T-helper 17 cell (primary cell): ENCODE data around the gene PSMD11. TPM values are rescaled to one million over a fixed set of nuclear protein-coding genes. Genes with fewer than 3 reads are reported as not detected.
"Not testable (repeated sequence)": the region's sequence is repeated elsewhere in the genome, so short reads cannot be mapped to it uniquely, and the experiment has no call there.

Experiments
- ATAC-seq: fragments of 150-1000 bp; cut with Tn5 transposase; 2 replicates; pipeline ENCODE4 v1.10.0; 2021; ENCODE audit warnings: mild to moderate bottlenecking, moderate library complexity
- DNase-seq, 3 donors: peaks; one replicate each; pipeline versions ENCODE4 v3.0.0 to v3.0.0-alpha.2; 2020 to 2021
- H3K9me3 ChIP-seq: one replicate; pipeline ENCODE4 v1.7.0; 2013; ENCODE audit warnings: low read length, mild to moderate bottlenecking; ENCODE audit not compliant: control insufficient read depth, poor library complexity, severe bottlenecking
- H3K27ac Mint-ChIP-seq: one replicate; pipeline ENCODE4 v1.8.0; 2022; ENCODE audit warnings: mild to moderate bottlenecking, moderate library complexity, mixed read lengths
- H3K27me3 Mint-ChIP-seq: one replicate; pipeline ENCODE4 v1.8.0; 2022; ENCODE audit warnings: mixed read lengths
- H3K36me3 Mint-ChIP-seq: one replicate; pipeline ENCODE4 v1.8.0; 2022; ENCODE audit warnings: low read depth, mixed read lengths
- H3K4me1 Mint-ChIP-seq: one replicate; pipeline ENCODE4 v1.8.0; 2022; ENCODE audit warnings: mild to moderate bottlenecking, mixed read lengths
- H3K4me3 Mint-ChIP-seq: one replicate; pipeline ENCODE4 v1.8.0; 2022; ENCODE audit warnings: mild to moderate bottlenecking, moderate library complexity, mixed read lengths
- total RNA-seq, 4 donors: library from RNA in 2 of 4; stranded (reverse) in 2 of 4; gene quantifications; one replicate each; pipeline ENCODE4 v1.2.3 and lab custom pipeline; 2022 to 2026

PSMD11 gene
- total RNA-seq, 2 donors from 2014 or later, result 66.1 to 81.7 TPM

DNA sequence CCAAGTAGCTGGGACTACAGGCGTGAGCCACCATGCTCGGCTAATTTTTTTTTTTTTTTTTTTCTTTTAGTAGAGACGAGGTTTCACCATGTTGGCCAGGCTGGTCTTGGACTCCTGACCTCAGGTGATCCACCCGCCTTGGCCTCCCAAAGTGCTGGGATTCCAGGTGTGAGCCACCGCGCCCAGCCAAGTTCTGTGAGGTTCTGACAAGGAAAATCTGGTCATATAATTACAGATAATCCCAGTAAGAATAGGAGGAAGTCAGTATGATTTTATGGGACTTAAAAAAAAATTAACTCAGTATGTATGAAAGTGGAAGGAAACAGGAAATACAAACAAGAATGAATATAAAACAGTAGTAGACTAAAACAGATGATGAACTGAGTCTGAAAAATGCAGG lies 6.1 kb downstream of the PSMD11 start:
- not testable (repeated sequence) for DNase-seq, H3K36me3 Mint-ChIP-seq, H3K4me3 Mint-ChIP-seq, H3K9me3 ChIP-seq, H3K27me3 Mint-ChIP-seq, ATAC-seq
- peak overlapping the region; percentile 54 for H3K27ac Mint-ChIP-seq
- H3K4me1 Mint-ChIP-seq, result peaks cover 29% of the 10 kb centered on the region

DNA sequence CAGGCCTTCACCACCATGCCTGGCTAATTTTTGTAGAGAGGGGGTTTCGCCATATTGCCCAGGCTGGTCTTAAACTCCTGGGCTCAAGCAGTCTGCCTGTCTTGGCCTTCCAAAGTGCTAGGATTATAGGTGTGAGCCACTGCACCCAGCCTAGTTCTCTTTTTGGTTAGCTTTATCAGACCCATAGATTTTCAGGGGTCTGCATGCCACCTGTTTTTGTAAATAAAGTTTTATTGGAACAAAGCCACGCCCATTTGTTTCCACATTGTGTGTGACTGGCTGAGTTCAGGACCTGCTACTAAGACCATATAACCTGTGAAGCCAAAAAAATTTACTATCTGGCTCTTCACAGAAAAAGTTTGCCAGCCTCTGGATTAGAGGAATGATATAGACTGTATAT lies 7.6 kb downstream of the PSMD11 start:
- Mint-ChIP-seq H3K27ac (peak overlapping the region; percentile 63), H3K36me3 (peaks cover 7% of the 10 kb centered on the region)

DNA sequence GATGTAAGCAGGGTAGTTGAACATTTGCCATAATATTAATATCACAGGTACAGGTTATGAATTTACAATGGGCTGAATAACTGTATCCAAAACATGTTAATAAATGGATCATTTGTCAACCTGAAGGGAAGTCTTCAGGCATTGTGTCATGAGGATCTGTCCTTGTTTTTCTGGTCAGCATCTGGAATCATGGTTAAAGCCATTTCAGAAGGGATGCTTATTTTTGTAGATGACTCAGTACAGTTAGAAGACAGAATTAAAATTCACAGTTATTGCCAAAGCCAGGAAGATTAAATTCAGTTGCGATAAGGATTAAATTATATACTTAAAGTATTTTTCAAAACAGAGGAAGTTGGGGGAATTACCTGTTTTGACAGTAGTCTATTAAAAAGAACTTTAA lies 8.0 kb downstream of the PSMD11 start:
- Mint-ChIP-seq H3K27me3 (no peaks in the 10 kb centered on the region), H3K4me3 (no peak overlapping the region), H3K4me1 (peaks cover 12% of the 10 kb centered on the region), H3K36me3 (peaks cover 7% of the 10 kb centered on the region), H3K27ac (peak overlapping the region; percentile 63)
- ATAC-seq (no peak), DNase-seq (no peak)
- H3K9me3 ChIP-seq, result no peaks in the 10 kb centered on the region

More for the DNA sequence above, 7.6 kb downstream of the PSMD11 start:
- H3K4me1 Mint-ChIP-seq, result peaks cover 15% of the 10 kb centered on the region
- no peaks in the 10 kb centered on the region for H3K9me3 ChIP-seq
- H3K4me3 Mint-ChIP-seq, result no peak overlapping the region
- ATAC-seq (no peak), DNase-seq (no peak)
- H3K27me3 Mint-ChIP-seq, result no peaks in the 10 kb centered on the region

DNA sequence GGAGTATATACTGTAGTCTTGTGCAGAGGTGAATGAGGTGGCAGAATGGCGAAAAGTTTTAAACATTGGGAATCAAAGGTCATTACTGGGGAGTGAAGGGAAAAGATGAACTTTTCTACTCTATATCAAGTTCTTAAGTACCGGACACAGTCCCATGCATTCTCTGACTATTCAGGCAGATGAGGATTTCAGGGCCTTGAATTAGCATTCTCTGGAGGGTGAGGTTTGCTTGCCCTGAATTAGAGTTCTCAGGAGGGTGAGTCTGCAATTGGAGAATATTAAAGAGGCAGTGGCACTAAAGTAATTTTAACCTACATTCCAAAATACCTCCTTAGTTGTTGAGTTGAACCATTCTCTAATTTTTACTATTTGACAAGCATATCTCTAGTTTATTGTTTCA lies 9.1 kb downstream of the PSMD11 start:
- H3K27me3 Mint-ChIP-seq, result no peaks in the 10 kb centered on the region
- H3K36me3 Mint-ChIP-seq, result peaks cover 11% of the 10 kb centered on the region
- no peak overlapping the region for H3K4me3 Mint-ChIP-seq
- no peak for DNase-seq
- H3K27ac Mint-ChIP-seq, result peak overlapping the region; percentile 63
- peaks cover 22% of the 10 kb centered on the region for H3K4me1 Mint-ChIP-seq
- no peak for ATAC-seq
- H3K9me3 ChIP-seq, result no peaks in the 10 kb centered on the region

DNA sequence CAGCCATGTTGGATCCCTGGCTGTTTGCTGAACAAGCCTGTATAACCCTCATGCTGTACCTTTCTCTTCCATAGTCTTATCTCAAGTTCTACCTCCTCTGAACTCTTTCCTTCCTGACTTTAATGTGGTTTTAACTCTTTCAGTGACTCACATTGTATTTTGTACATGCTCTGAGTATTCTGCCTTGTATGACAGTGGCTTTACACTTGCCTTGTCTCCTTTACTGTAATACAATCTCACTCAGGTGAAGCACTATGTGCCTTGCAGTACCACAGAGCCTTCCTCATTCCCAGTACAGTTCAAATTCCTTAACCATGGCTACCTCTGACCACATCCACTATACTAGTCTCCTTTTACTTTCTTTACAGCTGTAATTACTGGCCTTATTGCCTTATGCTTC lies 14.1 kb downstream of the PSMD11 start:
- peak overlapping the region; percentile 87 for H3K27ac Mint-ChIP-seq
- peak overlapping the region; percentile 31 for H3K4me3 Mint-ChIP-seq
- no peaks in the 10 kb centered on the region for H3K27me3 Mint-ChIP-seq
- DNase-seq (no peak), ATAC-seq (no peak)
- peaks cover 17% of the 10 kb centered on the region for H3K36me3 Mint-ChIP-seq
- peaks cover 27% of the 10 kb centered on the region for H3K4me1 Mint-ChIP-seq
- H3K9me3 ChIP-seq, result no peaks in the 10 kb centered on the region

DNA sequence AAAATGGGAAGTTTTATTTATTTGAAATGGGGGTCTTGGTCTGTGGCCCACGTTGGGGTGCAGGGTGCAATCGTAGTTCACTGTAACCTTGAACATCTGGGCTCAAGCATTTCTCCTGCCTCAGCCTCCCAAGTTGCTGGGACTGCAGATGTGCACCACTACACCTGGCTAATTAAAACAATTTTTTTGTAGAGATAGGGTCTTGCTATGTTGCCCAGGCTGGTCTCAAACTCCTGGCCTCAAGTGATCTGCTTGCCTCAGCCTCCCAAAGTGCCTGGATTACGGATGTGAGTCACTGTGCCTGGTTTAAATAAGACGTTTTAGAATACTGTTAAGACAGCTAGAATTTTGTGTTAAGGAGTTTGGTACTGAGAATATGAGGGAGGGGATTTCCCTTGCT lies 15.7 kb downstream of the PSMD11 start:
- Mint-ChIP-seq H3K27me3 (no peaks in the 10 kb centered on the region), H3K4me3 (no peak overlapping the region), H3K4me1 (peaks cover 24% of the 10 kb centered on the region), H3K36me3 (peaks cover 14% of the 10 kb centered on the region), H3K27ac (peak overlapping the region; percentile 66)
- DNase-seq, result no peak
- ATAC-seq, result no peak
- no peaks in the 10 kb centered on the region for H3K9me3 ChIP-seq

DNA sequence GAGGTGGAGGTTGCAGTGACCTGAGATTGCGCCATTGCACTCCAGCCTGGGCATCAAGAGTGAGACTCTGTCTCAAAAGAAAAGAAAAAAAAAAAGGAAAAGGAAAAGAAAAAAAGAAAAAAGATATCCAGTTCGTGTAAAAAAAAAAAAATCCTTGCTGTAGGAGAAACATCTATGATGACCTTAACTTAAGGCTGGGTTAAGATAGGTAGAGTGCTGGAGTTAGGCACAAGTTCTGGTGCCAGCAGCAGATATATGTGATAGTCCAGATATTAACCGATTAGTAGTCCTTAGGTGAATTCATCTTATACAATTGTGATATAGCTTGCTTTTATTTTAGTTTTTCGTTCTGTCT lies 17.2 kb downstream of the PSMD11 start:
- no peak for DNase-seq
- H3K9me3 ChIP-seq, result no peaks in the 10 kb centered on the region
- Mint-ChIP-seq H3K4me1 (peaks cover 24% of the 10 kb centered on the region), H3K4me3 (no peak overlapping the region), H3K27me3 (no peaks in the 10 kb centered on the region), H3K36me3 (peaks cover 12% of the 10 kb centered on the region), H3K27ac (peak overlapping the region; percentile 53)
- ATAC-seq, result peak; percentile 33

DNA sequence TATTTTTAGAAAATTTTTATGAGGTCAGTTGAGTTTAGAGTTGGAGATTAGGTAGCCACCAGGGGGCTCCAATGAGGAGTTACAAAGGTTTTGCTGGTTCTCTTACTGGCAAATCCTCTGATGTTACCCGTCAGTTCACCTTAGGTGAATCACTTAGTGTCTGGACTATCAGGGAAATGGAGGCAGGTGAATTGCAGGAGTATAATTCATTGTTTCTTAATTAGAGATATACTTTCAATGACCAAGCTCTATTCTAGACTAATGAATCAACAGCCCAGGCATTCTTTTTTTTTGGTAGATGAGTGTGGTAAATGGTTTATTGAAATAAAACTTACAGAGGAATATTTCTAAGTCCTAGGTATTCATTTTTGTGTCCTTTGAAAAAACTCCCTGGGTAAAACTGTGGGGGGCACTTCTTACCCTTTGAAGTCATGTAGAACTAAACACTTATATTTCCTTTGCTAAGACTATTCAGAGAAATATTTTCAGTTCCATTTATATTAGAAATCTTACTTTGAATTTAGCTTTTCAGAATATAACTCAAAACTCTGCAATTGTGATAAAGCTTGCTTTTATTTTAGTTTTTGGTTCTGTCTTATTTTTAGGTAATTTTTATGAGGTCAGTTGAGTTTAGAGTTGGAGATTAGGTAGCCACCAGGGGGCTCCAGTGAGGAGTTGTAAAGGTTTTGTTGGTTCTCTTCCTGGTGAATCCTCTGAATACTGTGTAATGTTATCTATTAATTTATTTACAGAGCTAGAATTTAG lies 17.7 kb downstream of the PSMD11 start:
- Mint-ChIP-seq H3K27me3 (no peaks in the 10 kb centered on the region), H3K4me3 (no peak overlapping the region), H3K4me1 (peaks cover 24% of the 10 kb centered on the region), H3K36me3 (peaks cover 12% of the 10 kb centered on the region), H3K27ac (peak overlapping the region; percentile 53)
- DNase-seq (peak; percentile 39 to 60 (median 41)), ATAC-seq (peak; percentile 87)
- no peaks in the 10 kb centered on the region for H3K9me3 ChIP-seq

DNA sequence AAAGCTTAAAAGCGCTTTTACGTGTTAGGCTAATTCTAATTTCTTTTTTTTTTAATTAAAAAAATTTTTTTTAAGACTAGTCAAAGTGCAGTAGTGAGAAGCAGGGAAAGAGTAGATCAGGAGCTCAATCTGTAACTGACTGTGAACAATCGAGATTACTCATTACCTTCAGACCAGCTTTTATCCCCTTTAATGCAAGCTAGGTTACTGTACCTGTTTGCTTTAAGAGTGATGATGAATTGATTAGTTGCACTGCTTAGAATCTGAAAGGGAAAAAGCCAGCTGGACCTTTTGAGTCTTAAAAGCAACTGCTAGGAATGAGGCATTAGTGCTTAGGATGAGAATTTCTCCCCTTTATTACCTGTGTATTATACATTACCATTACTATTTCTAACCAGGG lies 19.0 kb downstream of the PSMD11 start:
- H3K27me3 Mint-ChIP-seq, result no peaks in the 10 kb centered on the region
- DNase-seq (no peak), ATAC-seq (no peak)
- peaks cover 21% of the 10 kb centered on the region for H3K4me1 Mint-ChIP-seq
- H3K27ac Mint-ChIP-seq, result no peak overlapping the region
- no peak overlapping the region for H3K4me3 Mint-ChIP-seq
- peaks cover 12% of the 10 kb centered on the region for H3K36me3 Mint-ChIP-seq
- no peaks in the 10 kb centered on the region for H3K9me3 ChIP-seq

DNA sequence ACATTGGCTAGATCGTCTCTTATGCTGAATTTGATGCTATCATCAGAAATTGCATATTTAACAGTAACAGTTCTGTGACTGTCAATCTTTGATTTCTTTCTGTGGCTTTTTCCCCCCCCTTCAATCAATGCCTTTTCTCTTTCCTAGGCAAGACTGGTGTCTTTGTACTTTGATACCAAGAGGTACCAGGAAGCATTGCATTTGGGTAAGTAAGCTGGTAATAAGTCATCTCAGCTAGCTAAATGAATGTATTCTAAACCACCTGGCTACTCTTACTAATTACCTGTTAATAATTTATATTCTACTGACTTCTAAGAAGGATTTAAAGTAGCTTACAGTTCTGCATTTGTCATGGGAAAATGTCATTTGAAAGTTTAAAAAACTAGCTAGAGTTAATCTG lies 20.1 kb downstream of the PSMD11 start:
- peaks cover 19% of the 10 kb centered on the region for H3K4me1 Mint-ChIP-seq
- H3K36me3 Mint-ChIP-seq, result peaks cover 6% of the 10 kb centered on the region
- ATAC-seq (no peak), DNase-seq (no peak)
- H3K27me3 Mint-ChIP-seq, result no peaks in the 10 kb centered on the region
- no peak overlapping the region for H3K27ac Mint-ChIP-seq
- H3K4me3 Mint-ChIP-seq, result no peak overlapping the region
- no peaks in the 10 kb centered on the region for H3K9me3 ChIP-seq

DNA sequence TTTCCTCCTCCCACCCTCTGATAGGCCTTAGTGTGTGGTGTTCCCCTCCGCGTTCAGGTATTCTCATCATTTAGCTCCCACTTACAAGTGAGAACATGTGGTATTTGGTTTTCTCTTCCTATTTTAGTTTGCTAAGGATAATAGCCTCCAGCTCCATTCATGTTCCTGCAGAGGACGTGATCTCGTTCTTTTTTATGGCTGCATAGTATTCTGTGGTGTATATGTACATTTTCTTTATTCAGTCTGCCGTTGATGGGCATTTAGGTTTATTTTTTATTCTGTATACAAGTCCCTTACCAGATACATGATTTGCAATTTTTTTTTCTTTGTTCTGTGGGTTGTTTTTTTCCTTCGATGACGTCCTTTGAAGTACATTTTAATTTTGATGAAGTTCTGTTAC lies 23.6 kb downstream of the PSMD11 start:
- no peak for ATAC-seq
- H3K4me3 Mint-ChIP-seq, result no peak overlapping the region
- peak overlapping the region; percentile 53 for H3K27ac Mint-ChIP-seq

DNA sequence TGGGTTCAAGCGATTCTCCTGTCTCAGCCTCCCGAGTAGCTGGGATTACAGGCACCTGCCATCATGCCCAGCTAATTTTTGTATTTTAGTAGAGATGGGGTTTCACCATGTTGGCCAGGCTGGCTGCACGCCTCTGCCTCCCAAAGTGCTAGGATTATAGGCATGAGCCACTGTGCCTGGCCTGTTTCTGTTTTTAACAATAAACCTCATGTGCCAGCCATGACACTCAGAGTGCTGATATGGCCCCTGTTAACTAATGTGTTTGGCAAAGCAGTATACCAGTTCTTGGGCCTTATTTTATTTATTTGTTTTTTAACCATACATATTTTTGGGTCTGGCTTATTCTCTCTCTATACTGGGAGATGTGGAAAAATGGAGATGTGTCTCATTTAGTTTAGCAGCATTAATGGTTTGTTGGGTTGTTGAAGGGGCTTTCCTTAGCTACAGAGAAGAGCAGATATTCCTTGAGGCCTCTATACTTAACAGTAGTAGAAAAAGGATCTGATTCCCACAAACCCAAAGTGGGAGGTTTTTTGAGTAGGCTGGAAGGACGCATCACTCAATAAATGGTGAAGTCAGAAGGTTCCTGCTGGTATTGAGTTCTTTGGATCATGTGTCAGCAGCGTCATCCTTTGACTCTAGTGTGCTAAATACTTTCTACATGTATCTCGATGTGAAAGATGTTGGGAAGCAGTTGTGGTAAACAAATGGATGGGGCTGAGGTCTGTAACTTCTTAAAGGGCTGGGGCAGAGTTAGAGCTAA lies 26.3 kb downstream of the PSMD11 start:
- Mint-ChIP-seq H3K27me3 (no peaks in the 10 kb centered on the region), H3K4me1 (peaks cover 17% of the 10 kb centered on the region), H3K36me3 (peaks cover 7% of the 10 kb centered on the region), H3K4me3 (no peak overlapping the region), H3K27ac (no peak overlapping the region)
- H3K9me3 ChIP-seq, result no peaks in the 10 kb centered on the region
- ATAC-seq, result no peak
- no peak for DNase-seq

More for the DNA sequence above, 23.6 kb downstream of the PSMD11 start:
- Mint-ChIP-seq H3K36me3 (peaks cover 6% of the 10 kb centered on the region), H3K27me3 (no peaks in the 10 kb centered on the region), H3K4me1 (peaks cover 14% of the 10 kb centered on the region)
- H3K9me3 ChIP-seq, result no peaks in the 10 kb centered on the region
- no peak for DNase-seq

DNA sequence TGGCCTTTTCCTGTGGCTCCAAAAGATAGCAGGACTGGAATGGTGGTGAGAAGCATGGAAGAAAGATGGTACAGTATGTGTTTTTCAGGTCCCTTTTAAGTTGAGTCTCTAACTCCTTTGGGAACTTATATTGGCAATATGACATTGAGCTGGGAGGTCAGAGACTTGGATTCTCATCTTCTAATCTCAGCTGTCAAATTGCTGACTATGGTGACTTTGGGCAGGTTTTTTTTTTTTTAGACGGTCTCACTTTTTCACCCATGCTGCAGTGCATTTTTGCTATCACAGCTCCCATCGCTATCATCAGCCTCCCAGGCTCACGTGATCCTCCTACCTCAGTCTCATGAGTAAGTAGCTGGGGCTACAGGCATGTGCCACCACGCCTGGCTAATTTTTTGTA lies 27.3 kb downstream of the PSMD11 start:
- Mint-ChIP-seq H3K4me3 (no peak overlapping the region), H3K27ac (no peak overlapping the region), H3K36me3 (peaks cover 7% of the 10 kb centered on the region), H3K4me1 (peaks cover 15% of the 10 kb centered on the region), H3K27me3 (no peaks in the 10 kb centered on the region)
- no peaks in the 10 kb centered on the region for H3K9me3 ChIP-seq
- DNase-seq (no peak), ATAC-seq (no peak)

DNA sequence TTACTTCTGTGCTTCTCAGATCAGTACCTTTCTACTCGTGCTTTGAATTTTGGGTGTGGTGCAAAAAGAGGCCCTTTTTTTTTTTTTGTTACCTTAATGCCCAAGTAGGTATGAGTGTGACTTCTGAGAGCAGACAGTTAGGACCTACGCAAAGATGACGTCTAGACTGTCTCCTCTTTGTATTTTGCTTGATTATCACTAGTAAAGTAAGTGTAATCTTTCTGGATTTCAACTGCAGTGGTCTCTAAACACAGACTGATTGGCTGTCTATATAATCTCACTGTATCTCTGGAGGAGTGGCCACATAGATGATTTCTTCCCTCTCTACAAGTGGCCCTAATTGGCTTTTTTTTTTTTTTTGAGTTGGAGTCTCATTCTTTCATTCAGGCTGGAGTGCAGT lies 30.9 kb downstream of the PSMD11 start:
- peaks cover 7% of the 10 kb centered on the region for H3K36me3 Mint-ChIP-seq
- H3K4me3 Mint-ChIP-seq, result no peak overlapping the region
- no peaks in the 10 kb centered on the region for H3K9me3 ChIP-seq
- H3K4me1 Mint-ChIP-seq, result peaks cover 8% of the 10 kb centered on the region
- peak overlapping the region; percentile 16 for H3K27ac Mint-ChIP-seq
- ATAC-seq (no peak), DNase-seq (no peak)
- H3K27me3 Mint-ChIP-seq, result no peaks in the 10 kb centered on the region
